HG02884 (cell line): ENCODE data around the gene AQP6.

Experiments
- ATAC-seq: cut with Tn5 transposase; IDR thresholded peaks from one replicate; pipeline ENCODE4 v1.9.1; 2021; ENCODE audit warnings: mild to moderate bottlenecking, moderate library complexity; ENCODE audit not compliant: unreplicated experiment

The AQP6 gene

GRCh38 chr12:49942921-49943624 is 29.7 kb upstream of the AQP6 start:
- ATAC-seq, result no peak

- no peak for ATAC-seq
Measured at GRCh38 chr12:49943625-49943960, 29.2 kb upstream of the AQP6 start.

GRCh38 chr12:49944046-49944445 is 28.7 kb upstream of the AQP6 start:
- ATAC-seq, result no peak

- no peak for ATAC-seq
Measured at GRCh38 chr12:49944718-49945117, 28.0 kb upstream of the AQP6 start.

- no peak for ATAC-seq
Measured at GRCh38 chr12:49945394-49946080, 27.2 kb upstream of the AQP6 start.

- ATAC-seq, result no peak
Measured at GRCh38 chr12:49946086-49946485, 26.7 kb upstream of the AQP6 start.

GRCh38 chr12:49946497-49946896 is 26.2 kb upstream of the AQP6 start:
- no peak for ATAC-seq

- ATAC-seq, result no peak
Measured at GRCh38 chr12:49947593-49948226, 25.0 kb upstream of the AQP6 start.

- no peak for ATAC-seq
Measured at GRCh38 chr12:49948866-49949845, 23.6 kb upstream of the AQP6 start.

GRCh38 chr12:49949866-49950265 is 22.9 kb upstream of the AQP6 start:
- no peak for ATAC-seq

GRCh38 chr12:49950273-49951251 is 22.2 kb upstream of the AQP6 start, which contains the start of gene AQP2:
AQP2 (plus strand) TSS chr12:49950737; CDS start chr12:49950831, 94 bp downstream.
- no peak for ATAC-seq

- ATAC-seq, result no peak
Measured at GRCh38 chr12:49951411-49952240, 21.1 kb upstream of the AQP6 start.

- no peak for ATAC-seq
Measured at GRCh38 chr12:49952391-49953055, 20.2 kb upstream of the AQP6 start.

GRCh38 chr12:49953151-49953550 is 19.6 kb upstream of the AQP6 start:
- no peak for ATAC-seq

- no peak for ATAC-seq
Measured at GRCh38 chr12:49953961-49954846, 18.5 kb upstream of the AQP6 start.

- ATAC-seq, result no peak
Measured at GRCh38 chr12:49954863-49955830, 17.6 kb upstream of the AQP6 start.
